ENCODE measurements around the gene ZNF883. TPM values are rescaled to one million over a fixed set of nuclear protein-coding genes. Genes with fewer than 3 reads are reported as not detected.
A peak's percentile ranks its signal among the peaks of the same experiment; 100 is the strongest.
"Not testable (repeated sequence)": the region's sequence is repeated elsewhere in the genome, so short reads cannot be mapped to it uniquely, and the experiment has no call there.

The ZNF883 gene
- total and polyA plus RNA-seq, 2 of the 4 experiments (the other 2 are of a cell fraction): 0.51 to 0.54 TPM

- TF ChIP-seq NFE2L2 (IDR thresholded peaks at IDR 0.05; ENCODE audit: low read depth, low read length): no peak
- TF ChIP-seq POLR2A (IDR thresholded peaks at IDR 0.05; ENCODE audit: low read depth, low read length): no peak
These were observed at the start of gene ZNF883 (continued) for GRCh38 chr9:113011911-113012381.

- POLR2A ChIA-PET (ENCODE audit: unreplicated experiment); in situ Hi-C loops (cut with MboI; ENCODE audit: low sequenced_read_pairs); H4K8ac ChIP-seq (ENCODE audit: low read depth in 2 of 2, low read length in 2 of 2); CTCF ChIA-PET; H3K14ac ChIP-seq (replicated peaks; ENCODE audit: low read depth, low read length); ATAC-seq (ENCODE audit: low read depth); H3K18ac ChIP-seq (ENCODE audit: low read depth, low read length); H3K9me1 ChIP-seq (ENCODE audit: insufficient read depth, low read length); H2AK9ac ChIP-seq (replicated peaks; ENCODE audit: low read depth, low read length, poor library complexity); intact Hi-C loops (cut with micrococcal nuclease); H3K56ac ChIP-seq (ENCODE audit: extremely low read depth, insufficient read depth, low read length); H3K27ac ChIP-seq (ENCODE audit: insufficient read depth, low read length); H4K5ac ChIP-seq (ENCODE audit: low read depth, low read length); H2BK20ac ChIP-seq (ENCODE audit: low read depth, low read length); DNase-seq; H3K79me1 ChIP-seq (ENCODE audit: low read depth in 1 of 2, low read length in 2 of 2); dilution Hi-C loops (cut with HindIII; ENCODE audit: low sequenced_read_pairs, unreplicated experiment); H3K4ac ChIP-seq (ENCODE audit: low read depth, low read length); H2BK5ac ChIP-seq (ENCODE audit: low read depth, low read length, poor library complexity, severe bottlenecking); H3K23ac ChIP-seq (ENCODE audit: low read depth, low read length); H2BK15ac ChIP-seq (ENCODE audit: low read depth, low read length); H3K4me3 ChIP-seq (ENCODE audit: insufficient read depth, low read depth, low read length); H2AK5ac ChIP-seq (ENCODE audit: low read depth, low read length); H3K4me2 ChIP-seq (ENCODE audit: low read depth, low read length); H3K9ac ChIP-seq (ENCODE audit: low read depth, low read length); H3K36me3 ChIP-seq (ENCODE audit: control insufficient read depth, insufficient read depth, low read length); H4K91ac ChIP-seq (ENCODE audit: insufficient read depth, low read depth, low read length); H3K4me1 ChIP-seq (ENCODE audit: control insufficient read depth, insufficient read depth, low read length); H2BK120ac ChIP-seq (ENCODE audit: low read depth, low read length); H4K20me1 ChIP-seq (ENCODE audit: insufficient read depth, low read length); H2AFZ ChIP-seq (replicated peaks; ENCODE audit: low read length, poor library complexity); BruUV-seq (replicated peaks): not testable (repeated sequence)
- Histone ChIP-seq H3K9me3 (ENCODE audit: control insufficient read depth, insufficient read depth, low read length) (peaks cover 29% of the 10 kb centered on the region), H3K27me3 (ENCODE audit: control insufficient read depth, insufficient read depth, low read length) (peaks cover 24% of the 10 kb centered on the region)
- WGBS, 2 experiments (ENCODE audit: extremely low coverage in 2 of 2, insufficient read length in 1 of 2): 2% methylated on average over 7 of the region's 33 CpGs; no CpG with 5 or more reads in 1 of the 2 experiments
These were observed 49.3 kb upstream of the ZNF883 start for GRCh38 chr9:113061072-113061850.

GRCh38 chr9:113059581-113060284, 47.7 kb upstream of the ZNF883 start:
- intact Hi-C loops (cut with micrococcal nuclease): not testable (repeated sequence)

More at GRCh38 chr9:113059581-113060284, 47.7 kb upstream of the ZNF883 start:
- CTCF ChIA-PET; H3K4me1 ChIP-seq (ENCODE audit: control insufficient read depth, insufficient read depth, low read length); H4K5ac ChIP-seq (ENCODE audit: low read depth, low read length); H3K27ac ChIP-seq (ENCODE audit: insufficient read depth, low read length); H2BK5ac ChIP-seq (ENCODE audit: low read depth, low read length, poor library complexity, severe bottlenecking); BruUV-seq (replicated peaks); ATAC-seq (ENCODE audit: low read depth); DNase-seq; dilution Hi-C loops (cut with HindIII; ENCODE audit: low sequenced_read_pairs, unreplicated experiment); H2BK15ac ChIP-seq (ENCODE audit: low read depth, low read length); in situ Hi-C loops (cut with MboI; ENCODE audit: low sequenced_read_pairs); H3K4ac ChIP-seq (ENCODE audit: low read depth, low read length); H3K23ac ChIP-seq (ENCODE audit: low read depth, low read length); H3K18ac ChIP-seq (ENCODE audit: low read depth, low read length); H3K9ac ChIP-seq (ENCODE audit: low read depth, low read length); H3K36me3 ChIP-seq (ENCODE audit: control insufficient read depth, insufficient read depth, low read length); H3K14ac ChIP-seq (replicated peaks; ENCODE audit: low read depth, low read length); H2AK9ac ChIP-seq (replicated peaks; ENCODE audit: low read depth, low read length, poor library complexity); H2BK20ac ChIP-seq (ENCODE audit: low read depth, low read length); H3K9me1 ChIP-seq (ENCODE audit: insufficient read depth, low read length); H3K56ac ChIP-seq (ENCODE audit: extremely low read depth, insufficient read depth, low read length); H4K91ac ChIP-seq (ENCODE audit: insufficient read depth, low read depth, low read length); H2BK120ac ChIP-seq (ENCODE audit: low read depth, low read length); H4K20me1 ChIP-seq (ENCODE audit: insufficient read depth, low read length); H2AK5ac ChIP-seq (ENCODE audit: low read depth, low read length): not testable (repeated sequence)
- Histone ChIP-seq H3K79me1 (ENCODE audit: low read depth in 1 of 2, low read length in 2 of 2) (peaks cover 9 to 11% of the 10 kb centered on the region in 2 experiments; a peak in 3 of 4 replicates), H3K4me2 (ENCODE audit: low read depth, low read length) (peak overlapping the region; percentile 54), H3K4me3 (ENCODE audit: insufficient read depth, low read depth, low read length) (peak overlapping the region; percentile 32), H3K9me3 (ENCODE audit: control insufficient read depth, insufficient read depth, low read length) (peaks cover 34% of the 10 kb centered on the region), H2AFZ (replicated peaks; ENCODE audit: low read length, poor library complexity) (peak overlapping the region; percentile 79), H3K27me3 (ENCODE audit: control insufficient read depth, insufficient read depth, low read length) (peaks cover 24% of the 10 kb centered on the region), H4K8ac (ENCODE audit: low read depth in 2 of 2, low read length in 2 of 2) (peak overlapping the region in 1 of 2 experiments; percentile 35; a peak in 1 of 4 replicates)
- 0% methylated on average over 3 of the region's 61 CpGs; no CpG with 5 or more reads in 1 of the 2 experiments for WGBS, 2 experiments (ENCODE audit: extremely low coverage in 2 of 2, insufficient read length in 1 of 2)
- POLR2A ChIA-PET (ENCODE audit: unreplicated experiment): interaction anchor here (0.6 kb wide), 1 partner anchor 161 kb away, joined by 4 read pairs; the partner anchor contains the start of genes FKBP15 and SLC31A1

Data from IMR-90 (cell line).